Stimulated activated CD8-positive, alpha-beta memory T cell treated with anti-CD3 and anti-CD28 coated beads, Interleukin-7, amount 100 ng/mL, for 1 hour (primary cell): ENCODE data around the gene EFCAB6.

Source experiments
- DNase-seq, 2 donors: peaks; one replicate each; pipeline ENCODE4 v3.0.0-alpha.2; 2020; ENCODE audit warnings: low read depth in 2 of 2

EFCAB6 gene

DNA sequence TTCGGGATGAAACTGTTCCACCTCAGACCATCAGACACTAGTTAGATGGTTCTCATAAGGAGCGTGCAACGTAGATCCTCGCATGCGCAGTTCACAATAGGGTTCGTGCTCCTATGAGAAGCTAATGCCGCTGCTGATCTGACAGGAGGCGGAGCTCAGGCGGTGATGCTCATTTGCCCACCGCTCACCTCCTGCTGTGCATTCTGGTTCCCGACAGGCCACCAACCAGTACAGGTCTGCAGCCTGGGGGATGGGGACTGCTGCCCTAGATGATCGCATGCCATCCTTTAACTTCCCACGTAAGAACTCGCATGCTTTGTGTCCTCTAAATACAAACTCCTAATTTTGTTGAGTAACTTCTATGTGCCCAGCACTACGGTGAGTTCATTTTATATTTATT lies 62.6 kb downstream of the EFCAB6 start:
- no peak for DNase-seq

DNA sequence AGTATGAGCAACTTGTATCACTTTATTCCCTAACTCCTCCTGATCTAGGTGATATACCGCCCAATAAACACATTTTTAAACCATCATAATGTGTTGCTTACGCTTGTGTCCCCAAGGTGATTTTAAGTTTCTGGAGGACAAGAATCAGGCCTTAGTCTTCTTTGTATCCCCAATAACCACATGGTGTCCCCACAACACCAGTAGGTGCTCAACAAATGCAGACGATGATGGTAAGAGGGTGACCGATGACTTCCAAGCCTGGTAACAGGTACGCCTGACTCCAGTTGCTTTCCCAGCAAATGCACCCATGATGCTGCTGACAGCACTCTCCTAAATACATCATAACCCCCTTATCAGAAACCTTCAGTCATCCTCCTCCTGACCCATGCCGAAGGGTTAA lies 64.2 kb downstream of the EFCAB6 start:
- no peak for DNase-seq

DNA sequence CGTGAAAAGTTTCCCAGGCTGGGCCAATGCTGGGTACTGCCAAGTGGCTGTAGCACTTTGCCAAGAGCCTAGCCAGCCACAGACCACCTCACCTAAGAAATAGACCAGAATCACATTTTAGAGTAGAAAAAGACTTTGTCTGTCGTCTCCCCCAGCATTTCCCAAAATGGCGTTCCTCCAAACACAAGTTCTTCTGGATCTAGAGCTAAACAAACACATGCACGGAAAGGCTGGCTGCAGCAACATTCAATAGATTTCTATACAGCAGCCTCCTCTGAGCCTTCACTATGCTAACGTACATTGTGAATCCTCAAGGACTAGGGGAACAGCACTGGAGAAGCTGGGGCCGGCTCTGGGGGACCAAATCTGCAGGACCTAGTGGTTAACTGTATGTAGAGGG lies 65.0 kb downstream of the EFCAB6 start:
- no peak for DNase-seq

DNA sequence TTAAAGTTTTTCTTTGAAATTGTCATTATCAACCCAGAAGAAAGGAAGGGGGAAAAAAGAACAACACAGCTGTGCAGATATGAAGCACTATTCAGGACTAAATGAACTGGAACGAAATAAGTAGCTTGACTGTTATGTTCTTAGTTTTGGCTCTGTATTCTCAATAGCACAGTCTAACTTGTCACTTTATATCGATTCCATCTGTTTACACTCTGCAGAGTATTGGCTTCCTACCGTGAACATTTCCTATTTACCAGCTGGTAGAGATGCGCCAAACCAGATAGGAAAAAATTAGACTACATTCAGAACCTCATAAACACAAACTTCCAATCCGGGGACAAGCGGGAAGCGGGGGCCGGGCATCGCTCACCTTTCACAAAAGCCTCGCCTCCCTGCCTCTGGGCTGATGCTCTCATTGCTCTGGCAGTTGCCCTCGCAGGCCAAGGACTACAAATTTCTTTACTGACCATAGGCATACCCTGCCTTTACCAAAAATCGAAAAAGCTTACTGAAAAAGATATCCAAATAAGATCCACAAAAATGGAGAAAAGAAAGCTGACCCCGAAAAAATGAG lies 66.2 kb downstream of the EFCAB6 start:
- no peak for DNase-seq

DNA sequence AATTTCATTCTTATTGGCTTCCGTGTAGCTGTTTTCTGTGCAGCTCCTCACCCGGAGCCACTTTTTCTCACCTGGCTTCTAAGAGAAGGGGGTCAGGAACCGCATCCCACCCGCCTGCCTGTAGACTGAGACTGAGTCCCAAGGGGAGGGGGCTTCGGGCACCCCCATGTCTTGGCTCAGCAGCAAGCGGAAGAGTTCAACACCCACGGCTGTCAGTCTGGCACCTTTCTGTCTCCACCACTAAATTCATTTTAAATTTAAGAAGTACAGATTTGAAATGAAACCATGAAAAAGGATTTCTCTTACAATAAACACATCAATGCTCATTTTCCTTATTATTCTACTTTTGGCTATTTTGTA lies 66.7 kb downstream of the EFCAB6 start:
- no peak for DNase-seq

DNA sequence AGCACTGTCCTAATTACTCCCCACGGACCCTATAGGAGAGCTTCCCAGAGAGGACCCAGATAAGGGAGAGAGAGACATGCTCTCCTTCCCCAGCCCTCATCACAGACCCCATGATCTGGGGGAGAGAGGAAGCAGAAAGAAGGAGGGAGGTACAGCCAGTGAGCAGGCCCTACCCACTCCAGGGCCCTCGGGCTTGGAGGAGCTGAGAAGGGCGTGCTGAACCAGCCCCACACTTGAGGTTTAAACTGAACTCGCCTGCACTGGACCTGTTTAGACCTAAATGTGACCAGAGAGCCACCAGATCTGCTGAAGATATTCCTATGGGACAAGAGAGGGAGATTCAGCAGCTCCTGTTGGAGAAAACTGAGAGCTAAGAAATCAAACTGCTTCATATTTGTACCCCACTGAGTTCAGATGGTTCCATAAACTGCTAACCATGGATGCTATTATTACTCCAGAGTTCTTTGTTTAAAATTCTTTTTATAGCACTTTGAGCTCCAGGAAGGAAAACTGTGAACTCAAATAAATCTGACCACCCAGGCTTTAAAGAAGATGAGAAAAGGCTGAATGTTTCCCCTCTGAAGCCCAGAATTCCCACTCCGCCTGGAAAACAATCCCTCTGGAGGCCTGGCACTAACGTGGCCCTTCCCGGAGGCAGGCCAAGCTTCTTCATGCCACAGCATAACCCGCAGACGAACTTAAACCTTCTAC lies 67.2 kb downstream of the EFCAB6 start:
- DNase-seq = no peak

DNA sequence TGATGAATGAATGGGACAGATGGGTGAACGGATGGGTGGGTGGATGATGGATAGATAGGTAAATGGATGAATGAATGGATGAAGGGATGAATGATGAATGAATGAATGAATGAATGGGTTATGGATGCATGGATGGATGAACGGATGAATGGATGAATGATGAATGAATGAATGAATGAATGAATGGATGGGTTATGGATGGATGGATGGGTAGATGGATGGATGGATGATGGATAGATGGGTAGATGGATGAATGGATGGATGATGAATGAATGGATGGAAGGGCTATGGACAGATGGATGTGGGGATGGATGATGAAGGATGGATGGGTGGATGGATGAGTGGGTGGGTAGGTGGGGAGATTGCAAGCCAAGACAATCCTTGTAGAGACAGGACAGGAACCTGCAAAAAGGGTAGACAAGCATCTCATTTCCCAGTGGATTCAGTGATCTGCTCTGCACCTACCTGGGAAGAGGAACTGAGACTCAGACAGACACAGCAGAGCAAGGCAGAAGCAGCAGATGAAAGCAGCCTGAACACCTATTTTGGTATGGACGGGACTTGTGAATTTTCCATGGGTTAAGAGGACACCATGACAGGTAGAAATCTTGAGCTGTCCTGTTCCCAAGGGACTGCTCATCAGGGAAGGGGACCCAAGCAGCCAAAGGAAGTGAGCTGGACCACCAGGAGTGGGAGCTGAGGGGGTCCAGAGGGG lies 68.0 kb downstream of the EFCAB6 start:
- DNase-seq = no peak

DNA sequence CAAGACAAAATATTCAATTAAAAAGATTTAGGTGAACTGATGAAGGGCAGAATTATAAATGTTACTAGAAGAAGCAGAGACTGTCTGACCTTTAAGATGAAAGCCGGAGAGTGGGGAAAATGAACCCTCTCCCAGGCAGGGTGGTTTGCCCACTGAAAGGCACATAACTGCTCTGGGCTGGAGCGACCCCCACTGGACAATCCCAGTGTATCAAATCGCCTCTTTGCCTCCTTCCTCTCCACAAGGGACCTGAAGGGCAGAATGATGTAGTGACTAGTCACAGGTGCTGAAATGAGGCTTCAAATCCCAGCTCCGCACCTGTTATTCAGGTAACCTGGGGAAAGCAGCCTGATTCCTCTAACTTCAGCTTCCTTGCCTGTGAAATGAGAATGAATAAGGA lies 69.0 kb downstream of the EFCAB6 start:
- DNase-seq = no peak

DNA sequence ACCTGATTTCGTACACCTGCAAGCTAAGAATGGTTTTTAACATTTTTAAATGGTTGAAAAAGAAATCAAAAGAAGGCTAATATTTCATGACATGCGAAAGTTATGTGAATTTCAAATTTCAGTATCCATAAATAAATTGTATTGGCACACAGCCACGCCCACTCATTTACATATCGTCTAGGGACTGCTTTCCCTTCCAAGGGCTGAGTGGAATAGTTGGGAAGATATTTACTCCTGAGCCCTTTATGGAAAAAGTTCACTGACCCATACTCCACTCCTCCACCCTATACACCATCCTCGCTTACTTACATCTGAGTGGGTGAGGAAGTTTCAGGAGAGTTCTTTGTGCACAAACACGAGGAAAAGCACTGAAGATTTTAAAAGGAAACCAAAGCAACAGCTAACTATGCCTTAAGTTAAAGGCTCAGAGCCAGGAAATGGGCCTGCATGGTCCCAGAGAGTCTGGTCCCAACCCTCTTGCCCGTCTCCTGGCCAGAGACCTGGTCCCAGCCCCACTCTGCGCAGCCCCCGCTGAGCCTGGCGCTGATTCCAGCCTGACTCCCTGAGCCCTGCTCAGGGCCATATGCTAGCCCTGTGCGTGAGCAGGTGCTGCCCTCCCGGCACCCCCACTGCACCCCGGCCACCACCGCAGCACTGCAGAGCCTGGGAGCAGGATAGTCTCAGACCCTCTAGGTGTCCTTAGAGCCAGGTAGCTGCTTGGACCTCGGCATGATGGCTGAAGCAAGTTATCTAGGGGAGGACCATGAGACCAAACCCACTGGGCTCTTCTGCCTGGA lies 69.8 kb downstream of the EFCAB6 start:
- no peak for DNase-seq

DNA sequence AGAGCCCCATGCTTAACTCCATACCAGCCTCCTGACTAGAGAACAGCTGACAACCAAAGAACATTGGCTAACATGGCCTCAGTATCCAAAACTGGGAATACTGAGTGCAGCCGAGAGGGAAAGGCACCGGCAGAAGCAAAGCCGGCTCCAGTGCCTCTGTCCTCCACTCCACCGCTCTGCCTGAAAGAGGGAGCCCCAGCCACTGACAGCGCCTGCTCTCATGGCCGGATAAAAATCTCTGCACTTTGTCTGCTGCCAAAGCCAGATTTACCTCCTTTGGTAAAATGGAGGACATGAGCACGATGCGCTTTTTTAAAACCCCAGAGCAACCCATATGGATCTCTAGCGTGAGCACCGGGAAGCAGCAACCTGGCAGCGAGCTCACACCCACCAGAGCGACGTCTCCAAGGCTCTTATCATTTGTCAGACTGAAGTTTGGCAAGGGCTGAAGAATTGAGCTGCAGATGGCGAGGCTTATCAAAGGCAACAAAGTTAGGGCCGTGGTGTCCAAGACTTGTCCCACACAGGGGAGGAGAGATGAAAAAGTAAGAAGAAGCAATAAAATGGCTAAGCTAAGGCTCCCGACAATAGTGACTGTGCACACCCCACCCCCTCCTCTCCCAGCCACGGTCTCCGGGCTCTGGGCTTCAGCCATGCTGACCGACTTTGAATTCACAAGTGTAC lies 71.4 kb downstream of the EFCAB6 start:
- no peak for DNase-seq

DNA sequence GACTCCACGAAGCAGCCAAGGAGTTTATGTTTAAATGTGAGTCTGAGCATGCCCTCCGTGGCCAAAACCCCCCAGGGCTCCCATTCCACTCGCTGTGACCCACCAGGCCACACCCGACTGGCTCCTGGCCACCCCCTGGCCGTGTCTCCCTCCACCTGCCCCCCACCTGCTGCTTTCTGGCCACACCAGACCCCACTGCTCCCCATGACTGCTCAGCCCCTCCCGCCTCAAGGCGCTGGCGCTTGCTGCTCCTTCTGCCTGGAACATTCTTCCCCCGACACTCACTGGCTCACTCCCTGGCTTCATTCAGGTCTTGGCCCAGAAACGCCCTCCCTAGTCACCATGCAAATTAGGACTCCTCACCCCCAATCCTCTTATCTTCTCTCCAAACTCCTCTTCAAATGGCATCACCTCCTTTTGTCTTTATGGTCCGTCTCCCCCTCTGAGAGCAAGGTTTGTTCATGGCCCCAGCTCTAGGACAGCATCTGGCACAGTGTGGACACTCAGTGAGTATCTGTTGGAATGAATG lies 72.2 kb downstream of the EFCAB6 start:
- DNase-seq = no peak

DNA sequence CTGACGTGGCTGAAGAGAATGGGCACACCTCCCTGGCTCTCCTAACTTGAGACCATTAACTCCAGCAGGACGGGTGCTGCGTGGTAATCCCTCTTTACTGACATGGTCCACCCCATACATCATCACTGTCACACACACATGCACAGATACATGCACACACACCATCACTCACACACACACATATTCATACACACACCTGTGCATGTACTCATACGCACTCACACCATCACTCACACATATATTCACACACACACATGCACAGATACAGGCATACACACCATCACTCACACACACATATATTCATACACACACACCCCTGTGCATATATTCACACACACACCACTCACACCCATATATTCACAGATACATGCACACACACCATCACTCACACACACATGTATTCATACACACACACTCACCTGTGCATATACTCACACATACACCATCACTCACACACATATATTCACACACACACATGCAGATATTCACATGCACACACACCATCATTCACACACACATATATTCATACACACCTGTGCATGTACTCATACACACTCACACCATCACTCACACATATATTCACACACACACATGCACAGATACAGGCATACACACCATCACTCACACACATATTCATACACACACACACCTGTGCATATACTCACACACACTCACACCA lies 74.8 kb downstream of the EFCAB6 start:
- DNase-seq = no peak

DNA sequence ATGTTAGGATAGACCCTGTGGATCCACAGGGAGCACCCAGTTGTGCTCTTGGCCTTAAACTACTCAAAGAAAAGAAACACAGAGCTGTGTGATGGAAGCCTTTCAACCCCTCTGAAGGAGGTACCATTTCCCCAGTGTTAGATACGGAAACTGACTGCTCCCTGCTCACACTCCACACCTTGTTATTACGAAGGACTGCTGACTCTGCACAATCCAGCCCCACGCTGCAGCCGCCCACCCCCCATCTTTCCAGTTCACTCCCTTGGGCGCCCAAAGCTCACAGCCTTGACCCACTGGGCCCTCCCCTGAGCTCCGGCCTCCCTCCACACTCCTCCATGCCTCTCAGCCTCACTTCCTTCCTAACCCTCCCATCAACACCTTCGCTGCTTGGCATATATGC lies 75.5 kb downstream of the EFCAB6 start:
- DNase-seq = no peak

DNA sequence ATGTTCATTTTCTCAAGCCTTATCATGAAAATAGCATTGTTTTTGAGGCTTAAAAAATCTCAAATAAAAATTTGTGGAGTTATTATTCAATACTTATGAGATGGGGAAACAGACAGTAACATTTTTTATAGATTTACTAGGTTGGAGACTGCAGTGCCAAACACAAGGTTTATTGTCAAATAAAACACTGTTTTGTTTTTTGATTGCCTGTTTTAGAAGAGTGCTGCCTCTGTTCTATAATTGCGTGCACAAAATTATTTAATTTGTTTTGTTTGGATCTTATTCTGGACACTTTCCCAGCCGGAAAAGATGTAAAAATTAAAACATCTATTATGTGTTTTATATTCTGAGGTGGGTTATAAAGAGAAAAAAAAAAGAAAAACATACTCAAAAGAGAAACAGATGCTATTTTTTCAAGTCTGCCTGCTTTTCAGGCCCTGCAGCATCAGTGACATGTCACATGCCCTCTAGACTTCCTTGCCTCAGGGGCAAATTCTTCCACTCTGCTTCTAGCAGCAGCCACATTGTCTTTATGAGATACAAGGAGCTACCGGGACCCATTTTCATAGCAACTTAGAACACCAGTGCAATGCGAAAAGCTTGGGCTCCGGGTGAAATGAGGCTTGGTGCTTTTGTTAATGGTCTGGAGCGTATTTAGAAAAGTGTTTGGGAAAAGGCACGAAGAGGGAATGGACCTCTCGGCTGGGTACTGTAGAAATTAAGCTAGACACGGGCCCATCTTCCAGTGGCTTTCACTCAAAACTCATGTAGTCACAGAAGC lies 77.5 kb downstream of the EFCAB6 start:
- DNase-seq = no peak

DNA sequence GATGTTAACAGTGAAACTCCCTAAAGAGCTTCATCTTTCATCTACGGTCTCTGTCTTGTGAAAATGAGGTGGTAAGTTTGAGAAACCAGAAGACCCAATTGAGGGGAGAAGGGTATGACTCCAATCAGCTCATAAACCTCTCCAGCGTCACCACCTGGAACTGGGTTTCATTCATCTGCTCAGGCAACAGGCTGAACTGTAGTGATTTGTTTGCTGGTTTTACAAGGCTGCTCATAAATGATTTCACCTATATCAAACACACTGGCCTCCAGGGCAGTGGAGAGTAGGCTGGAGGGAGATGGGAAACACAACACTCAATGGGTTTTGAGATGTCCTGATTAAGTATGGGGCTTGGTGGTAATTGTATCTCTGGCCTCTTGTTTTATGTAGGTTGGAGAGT lies 79.0 kb downstream of the EFCAB6 start:
- DNase-seq = no peak

DNA sequence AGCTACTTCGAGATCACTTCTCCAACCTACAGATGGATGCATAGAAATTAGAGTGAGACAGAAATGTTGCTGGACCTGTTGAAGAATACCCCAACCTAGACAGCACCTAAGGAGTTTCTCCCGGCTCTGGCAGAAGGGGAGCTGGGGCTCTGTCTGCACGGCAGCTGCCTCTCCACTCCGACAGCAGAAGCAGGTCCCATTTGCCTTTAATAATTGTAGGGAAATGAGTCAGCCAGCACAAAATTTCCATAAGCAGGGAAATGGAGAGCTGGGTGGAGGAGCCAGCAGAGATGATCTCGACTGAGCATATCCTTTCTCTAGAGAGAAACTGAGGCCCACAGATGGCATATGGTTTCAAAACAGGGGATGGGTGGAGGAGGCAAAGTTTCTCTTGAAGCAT lies 80.1 kb downstream of the EFCAB6 start:
- DNase-seq = no peak

DNA sequence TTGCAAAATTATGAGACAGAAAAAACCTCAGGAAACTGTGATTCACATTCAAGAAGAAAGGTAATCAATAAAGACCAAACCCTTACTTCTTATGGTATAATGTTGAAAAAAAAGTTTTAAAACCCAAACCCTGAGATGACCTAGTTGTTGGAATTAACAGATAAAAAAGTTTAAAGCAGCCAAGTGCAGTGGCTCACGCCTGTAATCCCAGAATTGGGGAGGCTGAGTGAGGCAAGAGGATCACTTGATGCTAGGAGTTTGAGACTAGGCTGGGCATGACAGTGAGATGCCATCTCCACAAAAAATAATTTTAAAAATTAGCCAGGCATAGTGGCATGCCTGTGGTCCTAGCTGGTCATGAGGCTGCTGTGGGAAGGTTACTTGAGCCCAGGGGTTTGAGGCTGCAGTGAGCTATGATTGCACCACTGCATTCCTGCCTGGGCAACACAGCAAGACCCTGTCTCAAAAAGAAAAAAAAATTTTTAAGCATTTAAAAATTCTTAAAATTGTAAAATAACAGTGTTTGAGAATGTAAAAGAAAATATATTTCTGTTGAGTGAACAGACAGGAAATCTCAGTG lies 85.1 kb downstream of the EFCAB6 start:
- no peak for DNase-seq

DNA sequence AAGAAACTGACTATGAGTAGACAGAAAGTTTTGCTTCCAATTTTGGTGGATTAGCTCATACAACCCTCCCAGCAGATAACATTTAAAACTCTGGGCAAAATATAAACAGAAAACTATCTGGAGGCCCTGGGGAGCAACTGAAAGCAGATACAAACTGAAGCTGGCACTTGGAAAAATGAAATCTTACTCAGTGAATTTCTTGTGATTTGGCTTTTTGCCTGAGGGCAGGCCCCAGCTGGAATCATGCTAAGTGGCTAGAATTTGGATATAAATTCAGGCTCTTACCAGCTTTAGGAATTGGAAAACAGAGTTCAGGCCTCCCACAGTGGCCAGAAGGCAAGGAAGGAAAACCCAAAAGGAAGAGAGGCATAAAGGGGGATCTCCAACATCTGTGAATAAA lies 85.8 kb downstream of the EFCAB6 start:
- DNase-seq = no peak

DNA sequence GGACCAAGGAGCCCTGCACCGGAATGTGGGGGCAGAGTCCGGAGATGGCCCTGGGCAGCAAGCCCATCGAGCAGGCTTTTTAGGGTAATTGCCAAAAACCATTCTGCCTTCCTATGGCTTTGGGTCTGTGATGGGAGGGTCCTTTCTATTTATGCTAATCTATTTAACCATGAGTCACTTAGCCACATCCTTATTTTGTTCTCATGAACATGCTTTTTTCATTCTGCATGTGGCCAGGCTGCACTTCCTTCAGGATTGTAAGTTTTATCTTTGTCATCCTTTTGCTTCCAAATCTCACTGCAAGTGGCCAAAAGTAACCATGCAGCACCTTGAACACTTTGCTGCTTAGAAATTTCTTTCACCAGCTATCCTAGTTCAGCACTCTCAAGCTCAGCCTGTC lies 88.3 kb downstream of the EFCAB6 start:
- DNase-seq = no peak

DNA sequence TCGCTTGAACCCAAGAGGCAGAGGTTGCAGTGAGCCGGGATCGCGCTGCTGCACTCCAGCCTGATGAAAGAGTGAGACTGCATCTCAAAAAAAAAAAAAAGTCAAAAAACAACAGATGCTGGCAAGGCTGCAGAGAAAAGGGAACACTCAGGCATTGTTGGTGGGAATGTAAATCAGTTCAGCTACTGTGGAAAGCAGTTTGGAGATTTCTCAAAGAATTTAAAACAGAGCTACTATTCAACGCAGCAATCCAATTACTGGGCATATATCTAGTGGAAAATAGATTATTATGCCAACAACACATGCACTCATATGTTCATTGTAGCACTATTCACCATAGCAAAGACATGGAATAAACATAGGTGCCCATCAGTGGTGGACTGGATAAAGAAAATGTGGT lies 89.7 kb downstream of the EFCAB6 start:
- DNase-seq = no peak
